GM06990 (cell line): ENCODE results near the gene PPOX.
A peak's percentile ranks its signal among the peaks of the same experiment; 100 is the strongest.

Experiments
- DNase-seq: peaks from one replicate; pipeline ENCODE4 v3.0.0-alpha.2; 2011; ENCODE audit not compliant: insufficient read length; ENCODE audit errors: extremely low read depth
- H3K27me3 ChIP-seq: replicated peaks from 2 replicates; pipeline ENCODE4 v1.6.0; 2011; ENCODE audit warnings: low read length; ENCODE audit not compliant: control insufficient read depth, insufficient read depth
- H3K36me3 ChIP-seq: 2 replicates; pipeline ENCODE4 v1.5.1; 2011; ENCODE audit warnings: low read length; ENCODE audit not compliant: control insufficient read depth, insufficient read depth
- H3K4me3 ChIP-seq: replicated peaks from 2 replicates; pipeline ENCODE4 v1.5.1; 2011; ENCODE audit warnings: low read depth, mild to moderate bottlenecking, control low read depth, low read length
- CTCF ChIP-seq: IDR thresholded peaks from 2 replicates; pipeline ENCODE4 v1.5.1; 2011; ENCODE audit warnings: low read length, control low read depth, mild to moderate bottlenecking, inconsistent platforms; ENCODE audit not compliant: insufficient read depth, poor library complexity, severe bottlenecking

PPOX gene

GRCh38 chr1:161215076-161215475, 48.9 kb downstream of the PPOX start, which contains the start of gene FCER1G:
TSS of gene FCER1G (plus strand) at chr1:161215295. CDS start at chr1:161215322, 27 bp downstream.
- Histone ChIP-seq H3K27me3 (no peaks in the 10 kb centered on the region), H3K36me3 (peaks cover 17% of the 10 kb centered on the region), H3K4me3 (no peak within 1 kb of the TSS)
- no peak for TF ChIP-seq CTCF
- no peak for DNase-seq

- peaks cover 9% of the 10 kb centered on the region for H3K36me3 ChIP-seq
- H3K4me3 ChIP-seq = no peak overlapping the region
- no peak for TF ChIP-seq CTCF
- H3K27me3 ChIP-seq = no peaks in the 10 kb centered on the region
- peak; percentile 57 for DNase-seq
Observed at GRCh38 chr1:161216945-161217712, 50.9 kb downstream of the PPOX start.

GRCh38 chr1:161217831-161218230, 51.6 kb downstream of the PPOX start:
- H3K36me3 ChIP-seq = peaks cover 9% of the 10 kb centered on the region
- H3K4me3 ChIP-seq = no peak overlapping the region
- H3K27me3 ChIP-seq = no peaks in the 10 kb centered on the region
- no peak for TF ChIP-seq CTCF
- no peak for DNase-seq

GRCh38 chr1:161218301-161219077, 52.3 kb downstream of the PPOX start:
- no peak for TF ChIP-seq CTCF
- peaks cover 9% of the 10 kb centered on the region for H3K36me3 ChIP-seq
- no peak overlapping the region for H3K4me3 ChIP-seq
- DNase-seq = no peak
- H3K27me3 ChIP-seq = no peaks in the 10 kb centered on the region

- no peak for DNase-seq
- Histone ChIP-seq H3K27me3 (no peaks in the 10 kb centered on the region), H3K36me3 (peaks cover 5% of the 10 kb centered on the region), H3K4me3 (no peak overlapping the region)
- no peak for TF ChIP-seq CTCF
Observed at GRCh38 chr1:161219078-161219892, 53.1 kb downstream of the PPOX start.
